GM23248 (cell line): ENCODE results near the gene P2RX5. TPM values are rescaled to one million over a fixed set of nuclear protein-coding genes. Genes with fewer than 3 reads are reported as not detected.

Experiments
- DNase-seq: peaks from one replicate; pipeline ENCODE4 v3.0.0-alpha.2; 2015
- H2AFZ ChIP-seq: fragments of 200-600 bp; sonication (generic); 2 replicates; pipeline ENCODE4 v1.6.1; 2016; ENCODE audit warnings: antibody characterized with exemption
- H3F3A ChIP-seq: fragments of 200-600 bp; sonication (generic); 2 replicates; pipeline ENCODE4 v1.6.1; 2016; ENCODE audit warnings: mild to moderate bottlenecking, antibody characterized with exemption, mixed run types; ENCODE audit not compliant: insufficient read depth
- H3K27ac ChIP-seq: fragments of 200-600 bp; sonication (generic); 2 replicates; pipeline ENCODE4 v1.5.1; 2016; ENCODE audit warnings: mild to moderate bottlenecking
- H3K27me3 ChIP-seq: fragments of 200-600 bp; sonication (generic); replicated peaks from 2 replicates; pipeline ENCODE4 v1.6.1; 2016; ENCODE audit warnings: mild to moderate bottlenecking; ENCODE audit not compliant: insufficient read depth
- H3K36me3 ChIP-seq: fragments of 200-600 bp; sonication (generic); 2 replicates; pipeline ENCODE4 v1.6.1; 2016; ENCODE audit warnings: low read depth, mild to moderate bottlenecking
- H3K4me1 ChIP-seq: fragments of 200-600 bp; sonication (generic); 2 replicates; pipeline ENCODE4 v1.6.1; 2016; ENCODE audit warnings: mild to moderate bottlenecking; ENCODE audit not compliant: insufficient read depth
- H3K4me2 ChIP-seq: fragments of 200-600 bp; sonication (generic); one replicate; pipeline ENCODE4 v1.6.1; 2016; ENCODE audit warnings: mild to moderate bottlenecking; ENCODE audit not compliant: unreplicated experiment
- H3K4me3 ChIP-seq: fragments of 200-600 bp; sonication (generic); 2 replicates; pipeline ENCODE4 v1.5.1; 2016; ENCODE audit warnings: mild to moderate bottlenecking
- H3K79me2 ChIP-seq: fragments of 200-600 bp; sonication (generic); 2 replicates; pipeline ENCODE4 v1.6.1; 2016; ENCODE audit warnings: mild to moderate bottlenecking; ENCODE audit not compliant: insufficient read depth
- H3K9ac ChIP-seq: fragments of 200-600 bp; sonication (generic); 2 replicates; pipeline ENCODE4 v1.6.1; 2016; ENCODE audit warnings: mild to moderate bottlenecking
- H3K9me2 ChIP-seq: fragments of 200-600 bp; sonication (generic); 2 replicates; pipeline ENCODE4 v1.6.1; 2016; ENCODE audit warnings: mixed run types, mild to moderate bottlenecking, moderate library complexity; ENCODE audit not compliant: insufficient read depth
- H3K9me3 ChIP-seq: fragments of 200-600 bp; sonication (generic); one replicate; pipeline ENCODE4 v1.6.1; 2017; ENCODE audit warnings: low read depth
- H4K20me1 ChIP-seq: fragments of 200-600 bp; sonication (generic); 2 replicates; pipeline ENCODE4 v1.6.0; 2016; ENCODE audit not compliant: insufficient read depth
- EZH2 ChIP-seq: fragments of 200-600 bp; sonication (generic); IDR thresholded peaks from 2 replicates; pipeline ENCODE4 v1.6.1; 2018; ENCODE audit warnings: antibody characterized with exemption, mild to moderate bottlenecking; ENCODE audit not compliant: insufficient read depth, poor library complexity, severe bottlenecking
- EZH2phosphoT487 ChIP-seq: fragments of 200-600 bp; sonication (generic); IDR thresholded peaks from 2 replicates; pipeline ENCODE4 v1.6.1; 2018; ENCODE audit warnings: antibody characterized with exemption, moderate library complexity, mild to moderate bottlenecking, low read depth; ENCODE audit not compliant: insufficient read depth
- WGBS, 2 experiments: methylation state at CpG; one replicate each; pipeline ENCODE4 v1.1.6; 2015 to 2017; ENCODE audit warnings: low lambda C conversion rate in 2 of 2, low coverage in 1 of 2; ENCODE audit errors: missing lambda C conversion rate in 2 of 2; 5-methylcytosine and 5-hydroxymethylcytosine counted together
- in situ Hi-C: fragments of 300-500 bp; cut with MboI; formaldehyde crosslinking; loops from 2 replicates; pipeline ENCODE4 v1.15.0; 2020
- polyA plus RNA-seq: library from polyadenylated mRNA; unstranded; fragments of >200 nt; fragmentation: Nextera tagmentation; extraction: Ambion mirVana; gene quantifications from 2 replicates; pipeline ENCODE4 v1.2.1, GENCODE V29; 2016
- total RNA-seq: library from RNA; depleted of rRNA; stranded (reverse); fragments of >200 nt; shearing (Covaris generic); gene quantifications from 2 replicates; pipeline ENCODE4 v1.2.3, GENCODE V29; 2014

P2RX5 gene
- total and polyA plus RNA-seq, 2 experiments from 2014 or later: 2.5 to 2.6 TPM

DNA sequence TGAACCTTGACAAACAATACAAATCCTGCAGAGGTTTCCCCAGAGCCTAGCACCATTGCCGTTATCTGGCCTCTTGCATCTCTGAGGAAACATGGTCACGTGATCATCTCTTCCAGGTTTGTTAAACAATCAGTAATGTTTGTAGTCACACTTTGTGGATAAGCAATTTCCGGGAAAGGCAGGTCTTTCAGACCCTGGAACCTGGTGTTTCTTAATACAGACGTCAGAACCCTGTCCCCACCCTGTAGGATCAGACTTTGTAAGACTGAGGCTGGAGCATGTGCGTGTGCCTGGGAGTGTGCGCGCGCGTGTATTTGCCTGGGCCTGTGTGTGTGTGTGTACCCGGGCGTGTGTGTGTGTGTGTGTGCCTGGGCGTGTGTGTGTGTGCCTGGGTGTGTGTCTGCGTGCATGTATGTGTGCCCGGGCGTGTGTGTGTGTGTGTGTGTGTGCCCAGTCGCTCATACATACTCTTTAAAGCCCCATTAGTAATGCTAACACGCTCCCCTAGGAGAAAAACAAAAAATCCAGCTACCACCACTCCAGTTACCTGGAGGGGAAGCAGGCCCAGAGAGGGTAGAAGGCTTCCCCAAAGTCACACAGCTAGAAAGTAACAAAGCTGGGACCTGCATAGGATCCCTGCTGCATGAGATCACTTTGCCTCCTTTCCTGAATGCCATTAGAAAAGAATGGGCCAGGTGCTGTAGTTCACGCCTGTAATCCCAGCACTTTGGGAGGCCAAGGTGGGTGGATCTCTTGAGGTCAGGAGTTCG lies 54.1 kb downstream of the P2RX5 start:
- no peaks in the 10 kb centered on the region for H3K36me3 ChIP-seq
- H4K20me1 ChIP-seq: no peaks in the 10 kb centered on the region
- no peaks in the 10 kb centered on the region for H3K9me2 ChIP-seq
- no peak overlapping the region for H3K4me3 ChIP-seq
- DNase-seq: no peak
- no peak overlapping the region for H3K9ac ChIP-seq
- H3K4me1 ChIP-seq: peaks cover 5% of the 10 kb centered on the region; the same call in 1 of the 2 replicates
- no peaks in the 10 kb centered on the region for H3K79me2 ChIP-seq
- in situ Hi-C loops: loop anchor here (25.0 kb wide), 1 partner anchor 605 kb away; no protein-coding TSS in a partner anchor
- H2AFZ ChIP-seq: no peak overlapping the region
- no peaks in the 10 kb centered on the region for H3F3A ChIP-seq
- no peaks in the 10 kb centered on the region for H3K9me3 ChIP-seq
- 86 to 88% methylated on average over 19 of the region's 19 CpGs for WGBS, 2 experiments
- H3K4me2 ChIP-seq: no peak overlapping the region
- no peak for TF ChIP-seq EZH2
- TF ChIP-seq EZH2phosphoT487: no peak
- H3K27ac ChIP-seq: no peak overlapping the region
- no peaks in the 10 kb centered on the region for H3K27me3 ChIP-seq

DNA sequence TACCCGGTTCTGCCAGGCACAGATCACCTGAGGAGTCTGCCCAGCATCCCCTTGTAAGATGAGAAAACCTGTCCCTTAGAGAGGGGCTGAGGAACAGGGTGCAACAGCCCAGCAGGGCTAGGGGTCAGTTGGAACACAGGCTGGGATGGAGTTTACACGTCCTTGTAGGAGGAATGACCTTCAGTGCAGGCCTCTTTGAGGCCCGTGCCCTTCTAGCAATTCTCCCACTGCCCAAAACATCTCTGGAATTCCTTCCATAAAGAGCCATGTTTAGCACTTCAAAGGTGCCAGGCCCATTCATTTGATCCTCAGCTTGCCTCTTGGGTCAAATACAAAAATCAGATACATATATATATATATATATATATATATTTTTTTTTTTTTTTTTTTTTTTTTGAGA lies 54.9 kb downstream of the P2RX5 start:
- in situ Hi-C loops: loop anchor here (25.0 kb wide), 1 partner anchor 604 kb away; no protein-coding TSS in a partner anchor
- H2AFZ ChIP-seq: no peak overlapping the region
- TF ChIP-seq EZH2 (no peak), EZH2phosphoT487 (no peak)

GRCh38 chr17:3639981-3640596 lies 55.9 kb downstream of the P2RX5 start:
- in situ Hi-C loops: loop anchor here (25.0 kb wide), 1 partner anchor 603 kb away; no protein-coding TSS in a partner anchor
- no peak overlapping the region for H2AFZ ChIP-seq

More for the DNA sequence above, 54.9 kb downstream of the P2RX5 start:
- DNase-seq: no peak
- Histone ChIP-seq H3K4me2 (no peak overlapping the region), H3K36me3 (no peaks in the 10 kb centered on the region), H3K79me2 (no peaks in the 10 kb centered on the region), H3F3A (no peaks in the 10 kb centered on the region), H3K9ac (no peak overlapping the region), H3K9me2 (no peaks in the 10 kb centered on the region), H3K4me3 (no peak overlapping the region), H3K27me3 (no peaks in the 10 kb centered on the region), H3K27ac (no peak overlapping the region), H3K4me1 (peaks cover 5% of the 10 kb centered on the region; the same call in 1 of the 2 replicates), H4K20me1 (no peaks in the 10 kb centered on the region), H3K9me3 (no peaks in the 10 kb centered on the region)
- WGBS, 2 experiments: 83% methylated on average over 3 of the region's 3 CpGs

DNA sequence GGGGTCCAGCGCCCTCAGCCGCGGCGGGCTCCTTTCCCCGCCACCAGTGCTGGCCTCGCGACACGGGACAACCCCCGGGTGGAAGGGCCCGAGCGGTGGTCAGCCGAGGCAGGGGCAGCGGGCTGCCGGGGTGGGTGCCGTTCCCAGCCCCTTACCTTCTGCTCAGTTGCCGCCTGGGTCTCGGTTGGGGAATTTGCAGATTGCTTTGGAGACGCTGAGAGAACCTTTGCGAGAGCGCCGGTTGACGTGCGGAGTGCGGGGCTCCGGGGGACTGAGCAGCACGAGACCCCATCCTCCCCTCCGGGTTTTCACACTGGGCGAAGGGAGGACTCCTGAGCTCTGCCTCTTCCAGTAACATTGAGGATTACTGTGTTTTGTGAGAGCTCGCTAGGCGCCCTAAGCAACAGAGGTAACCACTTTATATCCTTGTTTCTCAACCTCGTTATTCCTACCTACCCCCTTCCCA lies 59.0 kb downstream of the P2RX5 start:
- Histone ChIP-seq H3K4me3 (peak overlapping the region; percentile 79), H3K4me2 (peak overlapping the region; percentile 86), H3K27ac (peak overlapping the region; percentile 83; the same call in 1 of the 2 replicates), H4K20me1 (no peaks in the 10 kb centered on the region), H3K4me1 (peaks cover 5% of the 10 kb centered on the region; the same call in 1 of the 2 replicates), H2AFZ (peak overlapping the region; percentile 85), H3K9me2 (no peaks in the 10 kb centered on the region), H3K79me2 (0 out of 2 replicates have a peak, but pooled peaks cover 3% of the 10 kb centered on the region), H3K9ac (peak overlapping the region; percentile 80), H3K9me3 (no peaks in the 10 kb centered on the region), H3K27me3 (no peaks in the 10 kb centered on the region), H3F3A (no peaks in the 10 kb centered on the region), H3K36me3 (no peaks in the 10 kb centered on the region)
- 1% methylated on average over 23 to 29 of the region's 31 CpGs for WGBS, 2 experiments
- TF ChIP-seq EZH2: no peak
- TF ChIP-seq EZH2phosphoT487: no peak
- peak; percentile 47 for DNase-seq
- in situ Hi-C loops: loop anchor here (25.0 kb wide), 1 partner anchor 600 kb away; no protein-coding TSS in a partner anchor

More at GRCh38 chr17:3639981-3640596, 55.9 kb downstream of the P2RX5 start:
- Histone ChIP-seq H3K27ac (no peak overlapping the region), H3K36me3 (no peaks in the 10 kb centered on the region), H3K9me3 (no peaks in the 10 kb centered on the region), H4K20me1 (no peaks in the 10 kb centered on the region), H3K4me1 (peaks cover 5% of the 10 kb centered on the region; the same call in 1 of the 2 replicates), H3K9me2 (no peaks in the 10 kb centered on the region), H3K27me3 (no peaks in the 10 kb centered on the region), H3K79me2 (0 out of 2 replicates have a peak, but pooled peaks cover 3% of the 10 kb centered on the region), H3K4me3 (no peak overlapping the region), H3K4me2 (no peak overlapping the region), H3K9ac (no peak overlapping the region), H3F3A (no peaks in the 10 kb centered on the region)
- WGBS, 2 experiments: 69 to 71% methylated on average over 7 of the region's 7 CpGs
- no peak for DNase-seq
- TF ChIP-seq EZH2: no peak
- no peak for TF ChIP-seq EZH2phosphoT487
